ENCODE data around the gene ADARB1. TPM values are rescaled to one million over a fixed set of nuclear protein-coding genes. Genes with fewer than 3 reads are reported as not detected.

The ADARB1 gene
- total and polyA plus RNA-seq, 4 experiments from 2014 or later: 4.6 to 50.0 (median 30.9) TPM

- Histone ChIP-seq H3K9me3 (ENCODE audit: control insufficient read depth in 1 of 2, low read length in 2 of 2) (no peaks in the 10 kb centered on the region), H3K4me3 (ENCODE audit: low read length in 2 of 2) (no peak overlapping the region), H3K4me1 (ENCODE audit: insufficient read depth, low read length) (peaks cover 38% of the 10 kb centered on the region), H3K27ac (ENCODE audit: low read depth, low read length) (peak overlapping the region; percentile 42), H3K36me3 (ENCODE audit: insufficient read depth, low read length) (peaks cover 9% of the 10 kb centered on the region), H3K27me3 (ENCODE audit: insufficient read depth, low read length) (no peaks in the 10 kb centered on the region)
- H3K36me3 Mint-ChIP-seq: peaks cover 18% of the 10 kb centered on the region in 2 donors
- CTCF ChIA-PET (ENCODE audit: partially characterized antibody): interaction anchor here (1.0 to 1.3 kb wide), 2 partner anchors 13 to 85 kb away, joined by 3 to 4 read pairs; no protein-coding TSS in a partner anchor
- peaks cover 0 to 2% (median 0%) of the 10 kb centered on the region in 8 donors for H3K9me3 Mint-ChIP-seq
- peak overlapping the region; percentile 80 to 97 (median 95) for H3K27ac Mint-ChIP-seq
- intact Hi-C loops (cut with micrococcal nuclease): loop anchor here (2.0 kb wide), 1 partner anchor 43 kb away; no protein-coding TSS in a partner anchor
- H3K27me3 Mint-ChIP-seq: no peaks in the 10 kb centered on the region
- peak in 4 of 5 donors; percentile 22 to 42 (median 32) for DNase-seq
- H3K4me3 Mint-ChIP-seq: peak overlapping the region in 6 of 8 donors; percentile 50 to 85 (median 70)
- POLR2A ChIA-PET (ENCODE audit: partially characterized antibody): interaction anchor here (1.6 kb wide), 1 partner anchor 350 kb away, joined by 4 read pairs; the partner anchor contains the start of gene PTTG1IP
- H3K4me1 Mint-ChIP-seq: peaks cover 34 to 49% (median 43%) of the 10 kb centered on the region in 4 donors
Observed at GRCh38 chr21:45223236-45224185, 149.1 kb downstream of the ADARB1 start.

DNA sequence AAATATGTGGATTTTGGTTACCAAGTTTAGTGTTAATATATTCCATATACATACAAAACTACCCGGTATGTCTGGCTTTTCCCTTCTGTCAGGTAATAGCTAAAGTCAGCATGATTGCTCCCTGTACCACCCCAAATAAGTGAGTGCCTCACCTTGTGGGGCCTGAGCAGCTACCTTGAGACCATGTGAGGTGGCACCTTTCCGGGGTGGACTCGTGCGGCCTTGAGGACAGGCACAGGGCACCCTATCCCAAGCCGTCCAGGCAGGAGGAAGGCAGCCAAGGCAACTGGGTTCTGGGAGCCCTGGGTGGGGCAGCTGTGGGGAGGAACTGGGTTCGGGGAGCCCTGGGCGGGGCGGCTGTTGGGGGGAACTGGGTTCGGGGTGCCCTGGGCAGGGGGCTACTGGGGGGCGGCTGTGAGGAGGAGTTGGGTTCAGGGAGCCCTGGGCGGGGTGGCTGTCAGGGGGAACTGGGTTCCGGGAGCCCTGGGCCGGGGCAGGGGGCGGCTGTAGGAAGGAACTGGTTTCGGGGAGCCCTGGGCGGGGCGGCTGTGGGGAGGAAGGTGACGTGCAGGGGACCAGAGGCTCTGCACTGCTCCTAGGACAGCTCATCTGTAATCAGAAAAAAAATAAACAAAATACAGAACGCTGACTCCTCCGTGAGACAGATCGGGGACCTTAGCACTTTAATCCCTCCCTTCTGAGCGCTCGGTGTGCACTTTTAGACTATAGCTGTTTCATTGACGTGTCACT is 150.0 kb downstream of the ADARB1 start:
- peaks cover 9% of the 10 kb centered on the region for H3K36me3 ChIP-seq (ENCODE audit: insufficient read depth, low read length)
- ChIA-PET POLR2A (ENCODE audit: partially characterized antibody) (interaction anchor here (0.7 to 1.6 kb wide), 3 partner anchors 9 to 351 kb away, joined by 3 to 4 read pairs (median 3); partner anchors contain the start of gene PTTG1IP), CTCF (ENCODE audit: partially characterized antibody) (interaction anchor here (1.0 kb wide), 1 partner anchor 86 kb away, joined by 4 read pairs; no protein-coding TSS in a partner anchor)
- peak overlapping the region; percentile 80 to 97 (median 95) for H3K27ac Mint-ChIP-seq
- H3K36me3 Mint-ChIP-seq: peaks cover 12 to 14% of the 10 kb centered on the region in 2 donors
- DNase-seq: peak; percentile 79 to 89 (median 82)
- no peak overlapping the region for H3K4me3 ChIP-seq (ENCODE audit: low read length in 2 of 2)
- peak overlapping the region; percentile 63 to 85 (median 76) for H3K4me3 Mint-ChIP-seq
- H3K27ac ChIP-seq (ENCODE audit: low read depth, low read length): peak overlapping the region; percentile 42
- peaks cover 43% of the 10 kb centered on the region for H3K4me1 ChIP-seq (ENCODE audit: insufficient read depth, low read length)
- peaks cover 35 to 53% (median 44%) of the 10 kb centered on the region in 4 donors for H3K4me1 Mint-ChIP-seq
- no peaks in the 10 kb centered on the region for H3K27me3 Mint-ChIP-seq
- H3K27me3 ChIP-seq (ENCODE audit: insufficient read depth, low read length): no peaks in the 10 kb centered on the region
- H3K9me3 Mint-ChIP-seq: no peaks in the 10 kb centered on the region
- intact Hi-C loops (cut with micrococcal nuclease): loop anchor here (2.0 kb wide), 1 partner anchor 42 kb away; no protein-coding TSS in a partner anchor
- H3K9me3 ChIP-seq (ENCODE audit: control insufficient read depth in 1 of 2, low read length in 2 of 2): no peaks in the 10 kb centered on the region

GRCh38 chr21:45225041-45225740 is 150.8 kb downstream of the ADARB1 start:
- Histone ChIP-seq H3K9me3 (ENCODE audit: control insufficient read depth in 1 of 2, low read length in 2 of 2) (no peaks in the 10 kb centered on the region), H3K4me1 (ENCODE audit: insufficient read depth, low read length) (peaks cover 43% of the 10 kb centered on the region), H3K27me3 (ENCODE audit: insufficient read depth, low read length) (no peaks in the 10 kb centered on the region), H3K36me3 (ENCODE audit: insufficient read depth, low read length) (peaks cover 9% of the 10 kb centered on the region), H3K4me3 (ENCODE audit: low read length in 2 of 2) (no peak overlapping the region), H3K27ac (ENCODE audit: low read depth, low read length) (peak overlapping the region; percentile 42)
- H3K4me1 Mint-ChIP-seq: peaks cover 35 to 53% (median 44%) of the 10 kb centered on the region in 4 donors
- ChIA-PET CTCF (ENCODE audit: partially characterized antibody) (interaction anchor here (1.0 kb wide), 1 partner anchor 87 kb away, joined by 4 read pairs; no protein-coding TSS in a partner anchor), POLR2A (ENCODE audit: partially characterized antibody) (interaction anchor here (0.7 to 1.6 kb wide), 3 partner anchors 10 to 351 kb away, joined by 3 to 4 read pairs (median 3); partner anchors contain the start of gene PTTG1IP)
- no peak for DNase-seq
- peak overlapping the region; percentile 60 to 85 (median 76) for H3K4me3 Mint-ChIP-seq
- H3K27ac Mint-ChIP-seq: peak overlapping the region; percentile 80 to 97 (median 95)
- no peaks in the 10 kb centered on the region for H3K9me3 Mint-ChIP-seq
- H3K36me3 Mint-ChIP-seq: peaks cover 12 to 14% of the 10 kb centered on the region in 2 donors
- intact Hi-C loops (cut with micrococcal nuclease): loop anchor here (2.0 kb wide), 1 partner anchor 42 kb away; no protein-coding TSS in a partner anchor
- no peaks in the 10 kb centered on the region for H3K27me3 Mint-ChIP-seq

DNA sequence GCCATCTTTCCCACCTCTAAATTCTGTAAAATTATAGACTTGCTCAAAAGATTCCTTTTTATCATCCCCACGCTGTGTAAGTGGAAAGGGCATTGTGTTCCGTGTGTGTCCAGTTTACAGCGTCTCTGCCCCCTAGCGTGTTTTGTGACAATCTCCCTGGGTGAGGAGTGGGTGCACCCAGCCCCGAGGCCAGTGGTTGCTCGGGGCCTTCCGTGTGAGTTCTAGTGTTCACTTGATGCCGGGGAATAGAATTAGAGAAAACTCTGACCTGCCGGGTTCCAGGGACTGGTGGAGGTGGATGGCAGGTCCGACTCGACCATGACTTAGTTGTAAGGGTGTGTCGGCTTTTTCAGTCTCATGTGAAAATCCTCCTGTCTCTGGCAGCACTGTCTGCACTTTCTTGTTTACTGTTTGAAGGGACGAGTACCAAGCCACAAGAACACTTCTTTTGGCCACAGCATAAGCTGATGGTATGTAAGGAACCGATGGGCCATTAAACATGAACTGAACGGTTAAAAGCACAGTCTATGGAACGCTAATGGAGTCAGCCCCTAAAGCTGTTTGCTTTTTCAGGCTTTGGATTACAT is 151.5 kb downstream of the ADARB1 start:
- DNase-seq: no peak
- peaks cover 35 to 53% (median 44%) of the 10 kb centered on the region in 4 donors for H3K4me1 Mint-ChIP-seq
- peak overlapping the region in 4 of 8 donors; percentile 46 to 73 (median 59) for H3K4me3 Mint-ChIP-seq
- Histone ChIP-seq H3K36me3 (ENCODE audit: insufficient read depth, low read length) (peaks cover 6% of the 10 kb centered on the region), H3K9me3 (ENCODE audit: control insufficient read depth in 1 of 2, low read length in 2 of 2) (no peaks in the 10 kb centered on the region), H3K4me3 (ENCODE audit: low read length in 2 of 2) (no peak overlapping the region), H3K27me3 (ENCODE audit: insufficient read depth, low read length) (no peaks in the 10 kb centered on the region), H3K4me1 (ENCODE audit: insufficient read depth, low read length) (peaks cover 43% of the 10 kb centered on the region), H3K27ac (ENCODE audit: low read depth, low read length) (no peak overlapping the region)
- CTCF ChIA-PET (ENCODE audit: partially characterized antibody): interaction anchor here (1.0 kb wide), 1 partner anchor 88 kb away, joined by 3 read pairs; no protein-coding TSS in a partner anchor
- POLR2A ChIA-PET (ENCODE audit: partially characterized antibody): no interaction called here
- H3K36me3 Mint-ChIP-seq: peaks cover 9 to 12% of the 10 kb centered on the region in 2 donors
- H3K9me3 Mint-ChIP-seq: no peaks in the 10 kb centered on the region
- H3K27ac Mint-ChIP-seq: peak overlapping the region; percentile 24 to 97 (median 85)
- intact Hi-C loops (cut with micrococcal nuclease): loop anchor here (2.0 kb wide), 1 partner anchor 41 kb away; no protein-coding TSS in a partner anchor
- H3K27me3 Mint-ChIP-seq: no peaks in the 10 kb centered on the region

- POLR2A ChIA-PET (ENCODE audit: partially characterized antibody): no interaction called here
- Mint-ChIP-seq H3K27ac (peak overlapping the region; percentile 80 to 97 (median 87)), H3K36me3 (peaks cover 3 to 5% of the 10 kb centered on the region in 2 donors), H3K27me3 (no peaks in the 10 kb centered on the region), H3K9me3 (no peaks in the 10 kb centered on the region), H3K4me3 (peak overlapping the region in 7 of 8 donors; percentile 11 to 73 (median 54)), H3K4me1 (peaks cover 35 to 54% (median 44%) of the 10 kb centered on the region in 4 donors)
- peak; percentile 32 to 75 (median 44) for DNase-seq
- Histone ChIP-seq H3K27me3 (ENCODE audit: insufficient read depth, low read length) (no peaks in the 10 kb centered on the region), H3K27ac (ENCODE audit: low read depth, low read length) (no peak overlapping the region), H3K4me1 (ENCODE audit: insufficient read depth, low read length) (peaks cover 43% of the 10 kb centered on the region), H3K36me3 (ENCODE audit: insufficient read depth, low read length) (no peaks in the 10 kb centered on the region), H3K4me3 (ENCODE audit: low read length in 2 of 2) (no peak overlapping the region), H3K9me3 (ENCODE audit: control insufficient read depth in 1 of 2, low read length in 2 of 2) (no peaks in the 10 kb centered on the region)
- intact Hi-C loops (cut with micrococcal nuclease): no loop called here
- CTCF ChIA-PET (ENCODE audit: partially characterized antibody): interaction anchor here (1.0 kb wide), 1 partner anchor 89 kb away, joined by 3 read pairs; no protein-coding TSS in a partner anchor
Observed at GRCh38 chr21:45226540-45227326, 152.4 kb downstream of the ADARB1 start.
